GM18873 (cell line): ENCODE results near the gene USP38.
"Not testable (repeated sequence)": the region's sequence is repeated elsewhere in the genome, so short reads cannot be mapped to it uniquely, and the experiment has no call there.

ENCODE experiments used
- ATAC-seq: cut with Tn5 transposase; IDR thresholded peaks from one replicate; pipeline ENCODE4 v1.9.1; 2021; ENCODE audit warnings: mild to moderate bottlenecking, moderate library complexity, moderate number of reproducible peaks; ENCODE audit not compliant: unreplicated experiment, low FRiP score

Gene USP38, protein sequence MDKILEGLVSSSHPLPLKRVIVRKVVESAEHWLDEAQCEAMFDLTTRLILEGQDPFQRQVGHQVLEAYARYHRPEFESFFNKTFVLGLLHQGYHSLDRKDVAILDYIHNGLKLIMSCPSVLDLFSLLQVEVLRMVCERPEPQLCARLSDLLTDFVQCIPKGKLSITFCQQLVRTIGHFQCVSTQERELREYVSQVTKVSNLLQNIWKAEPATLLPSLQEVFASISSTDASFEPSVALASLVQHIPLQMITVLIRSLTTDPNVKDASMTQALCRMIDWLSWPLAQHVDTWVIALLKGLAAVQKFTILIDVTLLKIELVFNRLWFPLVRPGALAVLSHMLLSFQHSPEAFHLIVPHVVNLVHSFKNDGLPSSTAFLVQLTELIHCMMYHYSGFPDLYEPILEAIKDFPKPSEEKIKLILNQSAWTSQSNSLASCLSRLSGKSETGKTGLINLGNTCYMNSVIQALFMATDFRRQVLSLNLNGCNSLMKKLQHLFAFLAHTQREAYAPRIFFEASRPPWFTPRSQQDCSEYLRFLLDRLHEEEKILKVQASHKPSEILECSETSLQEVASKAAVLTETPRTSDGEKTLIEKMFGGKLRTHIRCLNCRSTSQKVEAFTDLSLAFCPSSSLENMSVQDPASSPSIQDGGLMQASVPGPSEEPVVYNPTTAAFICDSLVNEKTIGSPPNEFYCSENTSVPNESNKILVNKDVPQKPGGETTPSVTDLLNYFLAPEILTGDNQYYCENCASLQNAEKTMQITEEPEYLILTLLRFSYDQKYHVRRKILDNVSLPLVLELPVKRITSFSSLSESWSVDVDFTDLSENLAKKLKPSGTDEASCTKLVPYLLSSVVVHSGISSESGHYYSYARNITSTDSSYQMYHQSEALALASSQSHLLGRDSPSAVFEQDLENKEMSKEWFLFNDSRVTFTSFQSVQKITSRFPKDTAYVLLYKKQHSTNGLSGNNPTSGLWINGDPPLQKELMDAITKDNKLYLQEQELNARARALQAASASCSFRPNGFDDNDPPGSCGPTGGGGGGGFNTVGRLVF

DNA sequence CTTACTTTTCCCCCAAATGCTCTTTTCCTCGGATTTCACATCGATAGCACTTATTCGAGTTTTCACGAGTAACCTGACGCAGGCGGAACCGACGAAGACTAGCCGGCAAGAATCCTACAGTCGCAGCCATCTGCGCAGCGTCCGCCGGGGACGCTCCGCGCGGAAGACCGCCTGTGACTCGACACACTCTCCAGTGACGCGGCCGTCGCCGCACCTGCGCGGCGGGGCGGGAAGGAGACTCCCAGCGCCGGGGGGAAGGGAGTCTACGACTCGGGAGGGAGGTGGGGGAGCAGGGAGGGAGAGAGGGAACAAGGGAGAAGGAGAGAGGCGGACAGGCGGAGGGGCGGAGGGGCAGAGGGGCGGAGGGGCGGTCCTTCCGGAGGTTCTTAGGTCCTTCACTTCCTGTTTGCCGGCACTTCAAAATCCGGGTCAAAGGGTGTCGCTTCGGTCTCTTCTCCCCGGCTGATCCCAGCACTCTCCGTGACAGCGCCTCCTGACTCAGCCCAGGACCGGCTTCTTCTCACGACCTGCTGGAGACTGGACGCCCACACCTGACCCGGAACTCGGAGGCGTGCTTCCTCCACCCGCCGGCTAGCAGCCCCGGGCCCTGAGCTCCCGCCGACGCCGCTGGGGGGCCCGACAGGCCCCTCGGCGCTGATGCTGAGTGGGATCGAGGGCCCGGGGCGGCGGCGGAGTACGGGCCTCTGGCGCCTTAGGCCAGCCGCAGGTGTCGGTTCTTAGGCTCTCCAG lies at the start of gene USP38:
TSS of gene USP38 (plus strand) at position 415 of the 750 bp plus-strand sequence. CDS start 534 bp downstream, outside the sequence.
- ATAC-seq, result peak; percentile 56

DNA sequence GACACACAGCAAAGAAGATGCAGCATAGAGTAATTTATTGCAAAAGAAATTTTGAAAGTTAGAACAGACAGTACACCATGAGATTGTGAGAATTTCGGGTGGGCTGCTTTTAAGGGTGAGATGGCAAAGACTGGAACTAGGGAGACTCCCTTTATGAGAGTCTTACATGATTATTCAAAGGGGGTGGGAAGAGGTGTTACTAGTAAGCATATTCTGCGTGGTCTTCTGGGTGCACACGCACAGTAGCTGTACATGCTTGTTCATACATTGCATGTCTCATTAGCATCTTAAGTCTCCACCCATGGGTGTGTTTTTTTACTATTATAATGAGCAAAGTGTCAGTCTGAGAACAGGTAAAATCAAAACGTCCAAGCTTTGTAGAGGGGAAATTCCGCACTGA lies 49.4 kb upstream of the USP38 start:
- no peak for ATAC-seq

DNA sequence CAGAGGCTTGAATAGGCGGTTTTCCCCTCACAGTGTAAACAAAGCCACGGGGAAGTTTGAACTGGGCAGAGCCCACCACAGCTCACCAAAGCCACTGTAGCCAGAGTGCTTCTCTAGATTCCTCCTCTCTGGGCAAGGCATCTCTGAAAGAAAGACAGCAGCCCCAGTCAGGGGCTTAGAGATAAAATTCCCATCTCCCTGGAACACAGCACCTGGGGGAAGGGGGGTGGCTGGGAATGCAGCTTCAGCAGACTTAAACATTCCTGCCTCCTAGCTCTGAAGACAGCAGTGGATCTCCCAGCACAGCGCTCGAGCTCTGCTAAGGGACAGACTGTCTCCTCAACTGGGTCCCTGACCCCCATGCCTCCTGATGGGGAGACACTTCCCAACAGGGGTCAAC lies 44.0 kb upstream of the USP38 start:
- no peak for ATAC-seq

DNA sequence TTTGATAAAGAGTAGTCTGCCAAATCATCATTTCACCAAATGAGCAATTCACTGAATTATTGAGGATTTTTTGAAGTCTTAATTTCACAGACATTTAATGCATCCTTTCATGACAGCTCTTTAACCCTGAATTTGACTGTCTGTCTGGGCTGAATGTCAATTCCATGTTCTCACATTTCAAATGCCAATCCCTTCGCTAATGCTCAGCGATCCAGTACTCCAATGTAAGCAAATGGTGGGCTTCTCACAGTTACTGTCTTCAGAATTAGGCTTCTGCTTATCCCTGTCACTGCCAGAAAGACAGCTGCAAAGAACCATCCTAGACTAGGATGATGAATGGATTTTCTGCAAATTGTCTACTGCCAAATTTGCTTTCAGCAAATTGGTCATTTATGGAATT lies 36.2 kb upstream of the USP38 start:
- no peak for ATAC-seq

DNA sequence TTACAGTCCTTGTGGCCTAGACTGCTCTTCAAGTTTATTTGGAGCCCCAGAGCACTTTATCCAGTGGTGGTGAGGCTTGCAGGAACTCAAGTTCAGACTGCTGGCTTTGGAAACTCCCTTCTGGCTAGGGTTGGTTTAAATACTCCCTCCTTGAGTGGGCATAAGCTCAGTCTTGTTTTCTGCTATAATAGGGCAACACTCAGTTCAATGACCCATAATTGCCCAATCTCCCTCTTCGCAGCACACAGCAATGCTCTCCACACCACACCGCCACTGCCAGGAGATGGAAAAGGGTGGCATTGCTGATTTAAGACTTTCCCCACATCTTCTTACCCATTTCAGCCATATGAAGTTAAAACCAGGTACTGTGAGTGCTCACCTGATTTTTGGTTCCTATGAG lies 27.9 kb upstream of the USP38 start:
- no peak for ATAC-seq

DNA sequence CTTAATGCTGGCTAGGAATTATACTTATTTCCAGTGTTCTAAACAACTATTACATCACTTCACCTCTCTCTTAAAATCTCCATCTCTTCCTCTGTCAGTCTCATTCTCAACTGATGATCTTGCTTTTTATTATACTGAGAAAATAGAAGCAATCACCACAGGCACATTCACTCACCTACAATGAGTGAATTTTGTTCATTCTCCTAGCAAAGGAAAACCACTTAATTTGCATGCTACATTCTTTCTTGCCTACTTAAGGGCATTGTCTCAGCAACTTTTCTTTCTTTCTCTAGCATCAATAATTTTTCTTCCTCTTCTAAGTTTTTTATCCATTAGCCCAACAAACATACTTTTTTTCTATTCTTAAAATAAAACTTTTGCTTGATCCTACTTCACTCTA lies 21.1 kb upstream of the USP38 start:
- no peak for ATAC-seq

DNA sequence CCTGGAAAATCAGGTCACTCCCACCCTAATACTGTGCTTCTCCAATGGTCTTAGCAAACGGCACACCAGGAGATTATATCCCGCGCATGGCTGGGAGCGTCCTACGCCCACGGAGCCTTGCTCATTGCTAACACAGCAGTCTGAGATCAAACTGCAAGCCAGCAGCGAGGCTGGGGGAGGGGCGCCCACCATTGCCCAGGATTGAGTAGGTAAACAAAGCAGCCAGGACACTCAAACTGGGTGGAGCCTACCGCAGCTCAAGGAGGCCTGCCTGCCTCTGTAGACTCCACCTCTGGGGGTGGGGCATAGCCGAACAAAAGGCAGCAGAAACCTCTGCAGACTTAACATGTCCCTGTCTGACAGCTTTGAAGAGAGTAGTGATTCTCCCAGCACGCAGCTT lies 18.0 kb upstream of the USP38 start:
- ATAC-seq, result not testable (repeated sequence)

- no peak for ATAC-seq
Measured at GRCh38 chr4:143178923-143179322, 5.8 kb upstream of the USP38 start.

GRCh38 chr4:143183513-143184216 lies 1.1 kb upstream of the USP38 start:
- no peak for ATAC-seq

- peak; percentile 21 for ATAC-seq
Measured at GRCh38 chr4:143184217-143184502, 557 bp upstream of the USP38 start.

DNA sequence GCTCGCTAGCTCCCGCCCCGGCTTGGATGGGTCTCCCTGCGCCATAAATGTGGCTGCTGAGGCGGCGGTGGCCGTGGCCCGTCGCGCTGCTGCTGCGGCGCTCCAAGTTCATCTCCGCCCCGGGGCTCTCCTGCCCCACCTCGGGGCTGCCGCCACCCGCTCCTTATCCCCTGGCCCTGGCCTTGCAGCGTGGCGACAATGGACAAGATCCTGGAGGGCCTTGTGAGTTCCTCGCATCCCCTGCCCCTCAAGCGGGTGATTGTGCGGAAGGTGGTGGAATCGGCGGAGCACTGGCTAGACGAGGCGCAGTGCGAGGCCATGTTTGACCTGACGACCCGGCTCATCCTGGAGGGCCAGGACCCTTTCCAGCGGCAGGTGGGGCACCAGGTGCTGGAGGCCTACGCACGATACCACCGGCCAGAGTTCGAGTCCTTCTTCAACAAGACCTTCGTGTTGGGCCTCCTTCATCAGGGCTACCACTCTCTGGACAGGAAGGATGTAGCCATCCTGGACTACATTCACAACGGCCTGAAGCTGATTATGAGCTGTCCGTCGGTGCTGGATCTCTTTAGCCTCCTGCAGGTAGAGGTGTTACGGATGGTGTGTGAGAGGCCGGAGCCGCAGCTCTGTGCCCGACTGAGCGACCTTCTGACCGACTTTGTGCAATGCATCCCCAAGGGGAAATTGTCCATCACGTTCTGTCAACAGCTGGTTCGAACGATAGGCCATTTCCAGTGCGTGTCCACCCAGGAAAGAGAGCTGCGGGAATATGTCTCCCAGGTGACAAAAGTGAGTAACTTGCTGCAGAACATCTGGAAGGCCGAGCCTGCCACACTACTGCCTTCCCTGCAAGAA lies 763 bp downstream of the USP38 start:
- peak; percentile 29 for ATAC-seq

DNA sequence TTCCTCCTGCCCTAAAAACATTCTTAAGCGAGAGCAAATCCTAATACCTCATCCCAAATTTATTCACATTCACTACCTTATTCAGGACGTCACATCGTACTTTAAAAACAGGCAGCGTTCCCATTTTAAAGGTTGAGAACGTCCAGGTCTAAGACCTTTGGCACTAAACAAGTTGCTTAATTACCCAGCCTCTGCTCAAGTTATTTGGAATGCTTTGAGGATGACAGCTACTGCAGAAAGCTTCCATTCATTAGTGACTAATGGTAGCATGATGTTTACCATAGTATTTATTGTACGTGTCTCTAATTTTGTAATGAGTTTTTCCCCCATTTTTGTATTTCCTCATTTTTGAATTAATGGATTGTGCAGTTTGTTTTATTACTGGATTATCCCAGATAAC lies 1.5 kb downstream of the USP38 start:
- no peak for ATAC-seq

- no peak for ATAC-seq
Measured at GRCh38 chr4:143186649-143187048, 1.9 kb downstream of the USP38 start.

- no peak for ATAC-seq
Measured at GRCh38 chr4:143188136-143189088, 3.7 kb downstream of the USP38 start.

DNA sequence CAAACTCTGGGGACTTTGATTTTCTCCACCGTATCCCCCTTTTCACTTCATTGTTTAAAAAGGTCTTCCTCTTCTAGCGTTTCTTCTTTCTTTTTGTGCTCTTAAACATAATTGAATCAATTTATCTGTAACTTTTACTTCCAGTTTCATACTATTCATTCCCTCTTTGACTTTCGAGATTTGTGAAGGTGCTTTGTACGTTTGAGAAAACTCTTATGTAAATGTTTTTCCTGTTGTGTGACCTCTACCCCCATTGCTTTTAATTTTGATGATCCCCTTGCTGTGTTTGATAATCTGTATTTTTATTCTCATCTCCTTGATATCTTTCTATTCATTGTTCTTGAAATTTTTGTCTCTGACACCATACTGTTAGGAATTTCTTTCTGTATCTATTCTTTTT lies 4.8 kb downstream of the USP38 start:
- peak; percentile 42 for ATAC-seq

GRCh38 chr4:143195581-143195980 lies 10.9 kb downstream of the USP38 start:
- ATAC-seq, result no peak

GRCh38 chr4:143196323-143196722 lies 11.6 kb downstream of the USP38 start:
- no peak for ATAC-seq

GRCh38 chr4:143199503-143199902 lies 14.8 kb downstream of the USP38 start:
- ATAC-seq, result no peak
